22Rv1 (cell line): ENCODE measurements around the gene NMNAT3.

Experiments
- H3K27ac ChIP-seq: fragments of 450-650 bp; 2 replicates; pipeline ENCODE4 v1.5.1; 2017
- CTCF ChIP-seq: fragments of 450-650 bp; IDR thresholded peaks from 2 replicates; pipeline ENCODE4 v1.5.1; 2017; ENCODE audit warnings: mild to moderate bottlenecking
- ZFX ChIP-seq: fragments of 450-650 bp; IDR thresholded peaks from 2 replicates; pipeline ENCODE4 v1.6.1; 2017; ENCODE audit warnings: antibody characterized with exemption, borderline replicate concordance

Gene NMNAT3

GRCh38 chr3:139571711-139572110, 106.1 kb downstream of the NMNAT3 start:
- no peak for TF ChIP-seq CTCF
- no peak for TF ChIP-seq ZFX
- no peak overlapping the region for H3K27ac ChIP-seq

GRCh38 chr3:139564294-139564861, 113.4 kb downstream of the NMNAT3 start:
- TF ChIP-seq ZFX, result no peak
- peak; percentile 31 for TF ChIP-seq CTCF
- no peak overlapping the region for H3K27ac ChIP-seq

GRCh38 chr3:139561959-139562676, 115.7 kb downstream of the NMNAT3 start:
- no peak overlapping the region for H3K27ac ChIP-seq
- peak; percentile 78 for TF ChIP-seq CTCF
- TF ChIP-seq ZFX, result no peak

- no peak for TF ChIP-seq ZFX
Observed at GRCh38 chr3:139561255-139561817, 116.4 kb downstream of the NMNAT3 start.

GRCh38 chr3:139560411-139560810, 117.4 kb downstream of the NMNAT3 start:
- H3K27ac ChIP-seq, result no peak overlapping the region
- TF ChIP-seq ZFX, result no peak
- no peak for TF ChIP-seq CTCF

More at GRCh38 chr3:139561255-139561817, 116.4 kb downstream of the NMNAT3 start:
- H3K27ac ChIP-seq, result no peak overlapping the region

- H3K27ac ChIP-seq, result no peak overlapping the region
- no peak for TF ChIP-seq ZFX
- TF ChIP-seq CTCF, result no peak
Observed at GRCh38 chr3:139559541-139559940, 118.2 kb downstream of the NMNAT3 start.

- H3K27ac ChIP-seq, result no peak overlapping the region
Observed at GRCh38 chr3:139558351-139559266, 119.2 kb downstream of the NMNAT3 start.

More at GRCh38 chr3:139558351-139559266, 119.2 kb downstream of the NMNAT3 start:
- TF ChIP-seq CTCF, result no peak
- no peak for TF ChIP-seq ZFX
